Progenitor cell of endocrine pancreas (in vitro differentiated cells): ENCODE measurements around the gene ADAM8. TPM values are rescaled to one million over a fixed set of nuclear protein-coding genes. Genes with fewer than 3 reads are reported as not detected.

Experiments
- DNase-seq: peaks from one replicate; pipeline ENCODE4 v3.0.0; 2021; ENCODE audit warnings: low spot score; ENCODE audit not compliant: unreplicated experiment
- H3K27ac Mint-ChIP-seq: 2 replicates; pipeline ENCODE4 v1.8.0; 2021; ENCODE audit warnings: mild to moderate bottlenecking, moderate library complexity, mixed read lengths
- H3K27me3 Mint-ChIP-seq: 2 replicates; pipeline ENCODE4 v1.8.0; 2021; ENCODE audit warnings: mixed read lengths
- H3K36me3 Mint-ChIP-seq: 2 replicates; pipeline ENCODE4 v1.8.0; 2022; ENCODE audit warnings: mixed read lengths; ENCODE audit not compliant: insufficient read depth
- H3K4me1 Mint-ChIP-seq: 2 replicates; pipeline ENCODE4 v1.8.0; 2021; ENCODE audit warnings: low read depth, mixed read lengths
- H3K4me3 Mint-ChIP-seq: 2 replicates; pipeline ENCODE4 v1.8.0; 2021; ENCODE audit warnings: low read depth, mild to moderate bottlenecking, moderate library complexity, mixed read lengths
- H3K9me3 Mint-ChIP-seq: 2 replicates; pipeline ENCODE4 v1.8.0; 2021; ENCODE audit warnings: low read depth, mixed read lengths
- CTCF ChIP-seq: fragments of 200-600 bp; sonication (generic); IDR thresholded peaks from one replicate; pipeline ENCODE4 v1.5.0; 2021; ENCODE audit warnings: antibody characterized with exemption, mild to moderate bottlenecking; ENCODE audit not compliant: unreplicated experiment
- total RNA-seq: library from RNA; stranded (reverse); gene quantifications from 2 replicates; pipeline ENCODE4 v1.2.1, GENCODE V29; 2021

ADAM8 gene
- total RNA-seq, 1 donor from 2014 or later = 16.3 TPM

DNA sequence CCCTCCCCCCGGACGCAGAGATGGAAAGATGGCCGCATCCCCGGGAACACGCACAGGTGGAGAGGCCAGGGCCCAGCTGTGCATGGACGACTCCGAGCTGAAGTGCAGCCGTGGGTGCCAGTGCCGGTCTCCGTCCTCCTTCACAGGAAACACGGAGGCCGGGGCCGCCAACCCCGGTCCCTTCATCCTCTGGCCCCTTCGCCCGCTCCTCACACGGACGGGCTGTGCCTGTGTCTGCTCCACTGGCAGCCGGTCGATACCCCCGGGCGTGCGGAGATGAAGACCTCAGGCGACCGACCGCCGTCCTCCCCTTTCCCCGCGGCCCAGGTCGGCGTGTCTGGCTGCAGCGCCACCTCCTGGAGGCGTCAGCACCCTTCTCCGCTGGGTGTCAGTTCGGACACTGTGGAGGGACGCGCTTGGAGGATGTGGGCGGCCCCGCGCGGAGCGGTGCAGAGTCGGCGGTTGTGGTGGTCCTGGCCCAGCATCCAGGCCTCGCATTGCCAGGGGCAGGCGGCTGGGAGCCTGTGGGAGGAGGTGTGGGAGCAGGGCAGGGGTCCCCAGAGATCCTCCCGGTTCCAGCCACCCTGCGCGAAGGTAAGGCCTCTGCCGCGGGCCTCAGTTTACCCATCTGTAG, 41.9 kb upstream of the ADAM8 start:
- TF ChIP-seq CTCF = peak; percentile 91
- Mint-ChIP-seq H3K27me3 (peaks cover 21% of the 10 kb centered on the region), H3K4me3 (peak overlapping the region; percentile 47), H3K9me3 (no peaks in the 10 kb centered on the region), H3K4me1 (peaks cover 1% of the 10 kb centered on the region), H3K36me3 (peaks cover 2% of the 10 kb centered on the region), H3K27ac (no peak overlapping the region)
- DNase-seq = peak; percentile 86

DNA sequence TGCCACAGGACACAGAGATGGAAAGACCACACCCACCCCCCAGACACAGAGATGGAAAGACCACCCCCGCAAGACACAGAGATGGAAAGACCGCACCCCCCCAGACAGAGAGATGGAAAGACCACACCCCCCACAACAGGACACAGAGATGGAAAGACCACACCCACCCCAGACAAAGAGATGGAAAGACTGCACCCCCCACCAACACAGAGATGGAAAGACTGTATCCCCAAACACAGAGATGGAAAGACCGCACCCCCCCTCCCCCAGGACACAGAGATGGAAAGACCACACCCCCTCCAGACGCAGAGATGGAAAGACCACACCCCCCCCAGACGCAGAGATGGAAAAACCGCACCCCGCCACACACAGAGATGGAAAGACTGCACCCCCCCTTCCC, 40.1 kb upstream of the ADAM8 start:
- H3K4me1 Mint-ChIP-seq = peaks cover 1% of the 10 kb centered on the region
- no peak overlapping the region for H3K27ac Mint-ChIP-seq
- H3K9me3 Mint-ChIP-seq = no peaks in the 10 kb centered on the region
- H3K27me3 Mint-ChIP-seq = peaks cover 12% of the 10 kb centered on the region
- no peak for TF ChIP-seq CTCF
- DNase-seq = no peak
- peaks cover 2% of the 10 kb centered on the region for H3K36me3 Mint-ChIP-seq
- no peak overlapping the region for H3K4me3 Mint-ChIP-seq

- Mint-ChIP-seq H3K36me3 (peaks cover 4% of the 10 kb centered on the region), H3K4me3 (no peak overlapping the region), H3K9me3 (no peaks in the 10 kb centered on the region), H3K27me3 (peaks cover 12% of the 10 kb centered on the region), H3K4me1 (peaks cover 1% of the 10 kb centered on the region), H3K27ac (no peak overlapping the region)
- no peak for TF ChIP-seq CTCF
- DNase-seq = no peak
Observed at GRCh38 chr10:133316266-133316665, 39.6 kb upstream of the ADAM8 start.

- Mint-ChIP-seq H3K36me3 (peaks cover 4% of the 10 kb centered on the region), H3K27ac (no peak overlapping the region), H3K4me3 (no peak overlapping the region), H3K9me3 (no peaks in the 10 kb centered on the region), H3K27me3 (peaks cover 12% of the 10 kb centered on the region), H3K4me1 (peaks cover 1% of the 10 kb centered on the region)
- no peak for TF ChIP-seq CTCF
- DNase-seq = no peak
Observed at GRCh38 chr10:133315847-133316246, 39.2 kb upstream of the ADAM8 start.

DNA sequence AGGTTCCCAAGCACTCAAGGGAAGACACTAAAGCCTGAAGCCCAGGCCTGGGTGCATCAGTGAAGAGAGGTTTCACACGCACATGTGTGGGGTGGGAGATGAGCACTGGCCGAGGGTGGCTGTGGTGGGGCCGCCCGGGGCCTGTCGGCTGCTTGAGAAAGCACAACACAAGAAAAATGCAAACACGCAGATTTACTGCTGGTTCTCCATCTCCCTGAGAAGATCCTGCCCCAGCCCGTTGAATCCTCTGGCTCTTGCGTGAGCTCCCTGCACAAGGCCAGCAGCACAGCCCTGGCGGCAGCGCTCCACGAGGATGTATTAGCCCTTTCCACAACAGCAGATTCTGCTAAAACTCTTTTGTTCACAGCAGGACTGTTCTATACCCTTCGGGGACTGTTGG, 38.2 kb upstream of the ADAM8 start:
- no peak overlapping the region for H3K27ac Mint-ChIP-seq
- peaks cover 4% of the 10 kb centered on the region for H3K36me3 Mint-ChIP-seq
- H3K4me3 Mint-ChIP-seq = no peak overlapping the region
- H3K27me3 Mint-ChIP-seq = peaks cover 8% of the 10 kb centered on the region
- TF ChIP-seq CTCF = no peak
- DNase-seq = no peak
- H3K4me1 Mint-ChIP-seq = peaks cover 1% of the 10 kb centered on the region
- H3K9me3 Mint-ChIP-seq = no peaks in the 10 kb centered on the region
